Activated naive CD8-positive, alpha-beta T cell treated with anti-CD3 and anti-CD28 coated beads, Interleukin-2, amount 10 ng/mL, durations not matched to agents 7 days and 5 days (primary cell): ENCODE data around the gene SPTBN1. TPM values are rescaled to one million over a fixed set of nuclear protein-coding genes. Genes with fewer than 3 reads are reported as not detected.
"Not testable (repeated sequence)": the region's sequence is repeated elsewhere in the genome, so short reads cannot be mapped to it uniquely, and the experiment has no call there.

Source experiments
- ATAC-seq: fragments of 150-1000 bp; cut with Tn5 transposase; one replicate; pipeline ENCODE4 v1.10.0; 2021; ENCODE audit warnings: low read depth, moderate library complexity
- POLR2A ChIA-PET: fragments of 350-600 bp; sonication (Branson Sonifier 250); formaldehyde crosslinking; loops from one replicate; lab custom pipeline; 2021; ENCODE audit warnings: antibody characterized with exemption; lab: Charles Lee
- DNase-seq: peaks from one replicate; pipeline ENCODE4 v3.0.0; 2021
- H3K27ac Mint-ChIP-seq: one replicate; pipeline ENCODE4 v1.8.0; 2022; ENCODE audit warnings: mild to moderate bottlenecking, mixed read lengths
- H3K27me3 Mint-ChIP-seq: one replicate; pipeline ENCODE4 v1.8.0; 2022; ENCODE audit warnings: mild to moderate bottlenecking, moderate library complexity, mixed read lengths
- H3K36me3 Mint-ChIP-seq: one replicate; pipeline ENCODE4 v1.8.0; 2021; ENCODE audit warnings: mild to moderate bottlenecking, mixed read lengths
- H3K4me1 Mint-ChIP-seq: one replicate; pipeline ENCODE4 v1.8.0; 2021; ENCODE audit warnings: mixed read lengths
- H3K4me3 Mint-ChIP-seq: one replicate; pipeline ENCODE4 v1.8.0; 2022; ENCODE audit warnings: mild to moderate bottlenecking, moderate library complexity, mixed read lengths
- H3K9me3 Mint-ChIP-seq: one replicate; pipeline ENCODE4 v1.8.0; 2021; ENCODE audit warnings: mixed read lengths
- total RNA-seq, 2 experiments: library from RNA; stranded (reverse); gene quantifications; one replicate each; pipeline ENCODE4 v1.2.3, GENCODE V29; 2021

The SPTBN1 gene
- total RNA-seq, 2 experiments from 2014 or later: 120 to 127 TPM

- H3K9me3 Mint-ChIP-seq: no peaks in the 10 kb centered on the region
- ATAC-seq (no peak), DNase-seq (no peak)
- H3K4me1 Mint-ChIP-seq: no peaks in the 10 kb centered on the region
- no peaks in the 10 kb centered on the region for H3K36me3 Mint-ChIP-seq
- no peak overlapping the region for H3K4me3 Mint-ChIP-seq
- POLR2A ChIA-PET: no interaction called here
- no peak overlapping the region for H3K27ac Mint-ChIP-seq
- H3K27me3 Mint-ChIP-seq: peaks cover 10% of the 10 kb centered on the region
These were observed 48.7 kb downstream of the SPTBN1 start for GRCh38 chr2:54504866-54505265.

GRCh38 chr2:54508541-54508940, 52.4 kb downstream of the SPTBN1 start:
- DNase-seq (no peak), ATAC-seq (no peak)
- H3K27me3 Mint-ChIP-seq: no peaks in the 10 kb centered on the region
- H3K4me1 Mint-ChIP-seq: peaks cover 8% of the 10 kb centered on the region
- H3K36me3 Mint-ChIP-seq: no peaks in the 10 kb centered on the region
- H3K27ac Mint-ChIP-seq: no peak overlapping the region
- H3K9me3 Mint-ChIP-seq: no peaks in the 10 kb centered on the region
- no peak overlapping the region for H3K4me3 Mint-ChIP-seq
- POLR2A ChIA-PET: no interaction called here

DNA sequence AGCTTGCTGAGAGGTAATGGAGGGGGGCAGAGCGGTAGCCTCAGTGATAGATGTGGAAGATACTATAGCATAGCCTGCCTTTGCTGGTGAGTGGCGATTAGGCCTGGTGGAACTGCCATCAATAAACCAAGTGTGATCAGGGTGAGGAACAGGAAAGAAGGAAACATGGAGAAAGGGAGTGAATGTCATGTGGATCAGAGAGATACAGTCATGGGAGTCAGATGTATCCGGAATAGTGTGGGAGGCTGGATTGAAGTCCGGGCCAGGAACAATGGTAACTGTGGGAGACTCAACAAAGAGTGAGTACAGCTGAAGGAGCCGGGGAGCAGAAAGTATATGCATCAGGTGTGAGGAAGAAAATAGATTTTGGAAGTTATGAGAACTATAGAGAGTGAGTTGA, 52.9 kb downstream of the SPTBN1 start:
- H3K27me3 Mint-ChIP-seq, DNase-seq, H3K9me3 Mint-ChIP-seq, H3K4me1 Mint-ChIP-seq, POLR2A ChIA-PET, H3K4me3 Mint-ChIP-seq, H3K27ac Mint-ChIP-seq, H3K36me3 Mint-ChIP-seq, ATAC-seq: not testable (repeated sequence)

GRCh38 chr2:54510916-54511315, 54.8 kb downstream of the SPTBN1 start:
- Mint-ChIP-seq H3K27ac (no peak overlapping the region), H3K4me3 (no peak overlapping the region), H3K36me3 (no peaks in the 10 kb centered on the region), H3K9me3 (no peaks in the 10 kb centered on the region), H3K27me3 (peaks cover 2% of the 10 kb centered on the region), H3K4me1 (peaks cover 8% of the 10 kb centered on the region)
- POLR2A ChIA-PET: no interaction called here
- ATAC-seq (no peak), DNase-seq (no peak)

GRCh38 chr2:54512183-54512582, 56.1 kb downstream of the SPTBN1 start:
- ATAC-seq (no peak), DNase-seq (no peak)
- peaks cover 8% of the 10 kb centered on the region for H3K4me1 Mint-ChIP-seq
- POLR2A ChIA-PET: no interaction called here
- H3K27ac Mint-ChIP-seq: no peak overlapping the region
- H3K36me3 Mint-ChIP-seq: no peaks in the 10 kb centered on the region
- H3K4me3 Mint-ChIP-seq: no peak overlapping the region
- H3K27me3 Mint-ChIP-seq: peaks cover 2% of the 10 kb centered on the region
- H3K9me3 Mint-ChIP-seq: no peaks in the 10 kb centered on the region

- peaks cover 3% of the 10 kb centered on the region for H3K27me3 Mint-ChIP-seq
- DNase-seq: no peak
- H3K4me1 Mint-ChIP-seq: peaks cover 8% of the 10 kb centered on the region
- no peak overlapping the region for H3K4me3 Mint-ChIP-seq
- no peaks in the 10 kb centered on the region for H3K36me3 Mint-ChIP-seq
- ATAC-seq: peak; percentile 54
- POLR2A ChIA-PET: interaction anchor here (0.6 kb wide), 1 partner anchor 544 kb away, joined by 4 read pairs; no protein-coding TSS in a partner anchor
- H3K27ac Mint-ChIP-seq: no peak overlapping the region
- no peaks in the 10 kb centered on the region for H3K9me3 Mint-ChIP-seq
These were observed 56.7 kb downstream of the SPTBN1 start for GRCh38 chr2:54512663-54513362.

GRCh38 chr2:54513363-54513715, 57.2 kb downstream of the SPTBN1 start:
- POLR2A ChIA-PET: interaction anchor here (0.6 kb wide), 1 partner anchor 545 kb away, joined by 4 read pairs; no protein-coding TSS in a partner anchor
- H3K4me1 Mint-ChIP-seq: peaks cover 8% of the 10 kb centered on the region
- H3K27me3 Mint-ChIP-seq: peaks cover 5% of the 10 kb centered on the region
- DNase-seq: no peak
- H3K36me3 Mint-ChIP-seq: no peaks in the 10 kb centered on the region
- no peak overlapping the region for H3K27ac Mint-ChIP-seq
- ATAC-seq: no peak
- no peaks in the 10 kb centered on the region for H3K9me3 Mint-ChIP-seq
- H3K4me3 Mint-ChIP-seq: no peak overlapping the region

- POLR2A ChIA-PET: no interaction called here
- Mint-ChIP-seq H3K36me3 (no peaks in the 10 kb centered on the region), H3K4me1 (peaks cover 8% of the 10 kb centered on the region), H3K27me3 (peaks cover 11% of the 10 kb centered on the region), H3K9me3 (no peaks in the 10 kb centered on the region), H3K4me3 (no peak overlapping the region), H3K27ac (no peak overlapping the region)
- DNase-seq (no peak), ATAC-seq (no peak)
These were observed 58.9 kb downstream of the SPTBN1 start for GRCh38 chr2:54514822-54515569.

- DNase-seq: no peak
- Mint-ChIP-seq H3K9me3 (no peaks in the 10 kb centered on the region), H3K4me1 (peaks cover 8% of the 10 kb centered on the region), H3K27ac (no peak overlapping the region), H3K27me3 (peaks cover 15% of the 10 kb centered on the region), H3K4me3 (no peak overlapping the region), H3K36me3 (no peaks in the 10 kb centered on the region)
- no peak for ATAC-seq
- POLR2A ChIA-PET: no interaction called here
These were observed 60.7 kb downstream of the SPTBN1 start for GRCh38 chr2:54516842-54517241.

- H3K4me3 Mint-ChIP-seq, DNase-seq, H3K36me3 Mint-ChIP-seq, H3K27ac Mint-ChIP-seq, ATAC-seq, H3K9me3 Mint-ChIP-seq, POLR2A ChIA-PET: not testable (repeated sequence)
- peaks cover 11% of the 10 kb centered on the region for H3K4me1 Mint-ChIP-seq
- peaks cover 18% of the 10 kb centered on the region for H3K27me3 Mint-ChIP-seq
These were observed 61.9 kb downstream of the SPTBN1 start for GRCh38 chr2:54518016-54518415.

- Mint-ChIP-seq H3K27me3 (peaks cover 18% of the 10 kb centered on the region), H3K4me1 (peaks cover 7% of the 10 kb centered on the region), H3K27ac (no peak overlapping the region), H3K9me3 (no peaks in the 10 kb centered on the region), H3K4me3 (no peak overlapping the region), H3K36me3 (no peaks in the 10 kb centered on the region)
- no peak for ATAC-seq
- no peak for DNase-seq
- POLR2A ChIA-PET: no interaction called here
These were observed 62.3 kb downstream of the SPTBN1 start for GRCh38 chr2:54518430-54518829.

DNA sequence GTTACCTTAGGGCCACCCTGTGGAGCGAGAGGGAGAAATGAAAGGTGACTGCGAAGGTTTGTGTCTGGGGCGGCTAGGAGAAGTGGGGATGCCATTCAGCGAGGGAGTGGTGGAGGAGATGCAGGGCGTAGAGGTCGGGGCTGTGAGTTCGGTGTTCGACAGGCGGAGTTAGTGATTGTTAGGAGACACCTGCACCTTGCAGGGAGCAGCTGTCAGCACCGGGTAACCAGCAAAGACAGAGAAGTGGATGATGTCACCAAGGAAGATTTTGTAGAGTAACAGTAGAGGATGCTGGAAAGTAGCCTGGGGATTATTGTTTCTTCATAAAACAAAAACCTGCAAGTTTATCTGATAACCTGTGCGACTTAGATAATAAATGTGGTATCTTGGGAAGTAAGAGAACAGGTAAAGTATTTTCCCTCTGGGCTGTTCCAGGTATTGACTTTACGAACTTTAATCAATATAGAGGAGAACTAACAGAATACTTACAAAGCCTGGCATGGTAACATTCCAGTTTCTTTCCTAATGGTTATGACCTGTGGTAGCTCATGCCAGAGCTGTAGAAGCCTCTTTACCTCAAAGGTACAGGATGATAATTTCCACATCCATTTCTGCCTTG, 63.8 kb downstream of the SPTBN1 start:
- no peak for ATAC-seq
- H3K27ac Mint-ChIP-seq: no peak overlapping the region
- H3K9me3 Mint-ChIP-seq: no peaks in the 10 kb centered on the region
- H3K36me3 Mint-ChIP-seq: no peaks in the 10 kb centered on the region
- DNase-seq: no peak
- peaks cover 15% of the 10 kb centered on the region for H3K27me3 Mint-ChIP-seq
- POLR2A ChIA-PET: no interaction called here
- no peak overlapping the region for H3K4me3 Mint-ChIP-seq
- H3K4me1 Mint-ChIP-seq: peaks cover 14% of the 10 kb centered on the region

GRCh38 chr2:54520687-54521086, 64.6 kb downstream of the SPTBN1 start:
- DNase-seq (no peak), ATAC-seq (no peak)
- Mint-ChIP-seq H3K4me1 (peaks cover 14% of the 10 kb centered on the region), H3K4me3 (no peak overlapping the region), H3K36me3 (no peaks in the 10 kb centered on the region), H3K27ac (no peak overlapping the region), H3K9me3 (no peaks in the 10 kb centered on the region), H3K27me3 (peaks cover 15% of the 10 kb centered on the region)
- POLR2A ChIA-PET: no interaction called here
